ENCODE data around the gene RBM38.
"Not testable (repeated sequence)": the region's sequence is repeated elsewhere in the genome, so short reads cannot be mapped to it uniquely, and the experiment has no call there.

The RBM38 gene

DNA sequence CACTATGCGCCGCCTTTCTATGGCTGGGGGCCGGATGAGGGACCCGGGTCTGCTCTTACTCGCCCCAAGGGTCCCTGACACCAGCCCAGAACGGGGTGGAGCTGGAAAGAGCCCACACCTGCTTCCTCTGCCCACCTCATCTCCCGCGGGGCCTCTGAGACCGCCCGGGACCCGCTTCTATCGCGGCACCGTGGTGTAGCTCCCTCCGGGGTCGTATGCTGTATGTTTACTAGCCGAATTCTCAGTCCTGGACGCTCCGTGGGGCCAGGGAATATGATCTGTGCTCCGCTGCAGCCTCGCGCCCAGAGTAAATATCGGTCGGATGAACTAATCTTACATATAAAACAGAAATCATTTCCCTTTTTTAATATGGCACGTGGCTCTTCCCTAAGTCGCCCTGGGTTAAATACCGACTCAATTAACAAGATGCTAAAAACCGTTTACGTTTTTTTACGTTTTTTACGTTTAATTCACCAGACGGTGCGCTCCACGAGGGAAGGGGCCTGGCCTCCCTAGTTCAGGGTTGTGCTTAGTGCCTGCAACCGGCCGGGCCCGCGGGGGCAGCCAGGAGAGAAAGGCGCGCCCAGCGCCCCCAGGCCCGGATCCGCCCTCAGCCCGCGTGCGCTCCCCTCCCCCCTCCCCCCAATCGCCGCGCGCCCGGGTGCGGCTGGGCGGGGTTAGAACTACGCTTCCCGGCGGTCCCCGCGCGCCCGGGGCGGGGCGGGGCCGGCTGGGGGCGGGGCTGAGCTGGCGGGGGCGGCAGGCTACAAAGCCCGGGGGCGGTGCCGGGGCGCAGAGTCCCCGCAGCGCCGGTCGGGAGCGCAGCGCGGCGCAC is at the start of gene RBM38:
Gene RBM38 (plus strand): TSS at position 793 of the 835 bp plus-strand sequence. CDS start 186 bp downstream, outside the sequence.
- peak; percentile 72 for DNase-seq (ENCODE audit: low read depth)

- no peak for DNase-seq (ENCODE audit: low read depth)
These were observed 49.5 kb upstream of the RBM38 start for GRCh38 chr20:57341663-57342062.

DNA sequence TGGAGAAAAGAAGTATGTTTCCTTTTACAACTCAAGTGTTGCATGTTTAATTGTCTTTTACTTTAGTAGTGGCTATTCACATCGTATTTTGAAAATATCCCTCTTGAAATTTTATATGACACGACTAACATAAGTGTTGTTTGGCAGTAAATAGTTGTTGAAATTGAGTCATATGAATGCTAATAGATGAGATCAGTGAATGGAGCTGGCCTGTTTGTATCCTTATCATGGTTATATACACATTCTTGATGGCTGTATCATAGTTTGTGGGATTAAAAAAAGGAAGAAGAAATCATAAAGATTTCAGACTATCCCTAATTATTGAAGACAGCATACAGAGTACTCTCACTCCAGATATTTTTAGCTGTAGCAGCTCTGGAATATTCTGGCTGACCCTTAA is 48.4 kb upstream of the RBM38 start:
- no peak for DNase-seq (ENCODE audit: low read depth)

- no peak for DNase-seq (ENCODE audit: low read depth)
These were observed 44.7 kb upstream of the RBM38 start for GRCh38 chr20:57346477-57346876.

DNA sequence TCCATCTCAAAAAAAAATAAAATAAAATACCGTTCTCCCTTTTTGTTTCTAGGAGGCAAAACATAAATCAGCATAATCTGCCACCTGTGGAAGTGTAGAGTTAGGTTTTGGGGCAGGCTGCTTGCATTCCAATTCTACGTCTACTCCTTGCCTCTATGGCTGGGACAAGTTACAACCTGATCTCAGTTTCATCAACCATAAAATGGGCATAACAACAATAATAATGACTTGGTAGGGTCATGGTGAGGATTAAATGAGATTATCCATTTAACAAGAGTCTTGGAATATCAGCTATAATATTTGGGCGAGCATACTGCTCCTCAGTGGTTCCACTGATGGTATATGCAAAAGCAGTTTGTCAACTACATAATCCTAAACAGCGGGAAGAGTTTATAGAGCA is 43.8 kb upstream of the RBM38 start:
- DNase-seq (ENCODE audit: low read depth): no peak

DNA sequence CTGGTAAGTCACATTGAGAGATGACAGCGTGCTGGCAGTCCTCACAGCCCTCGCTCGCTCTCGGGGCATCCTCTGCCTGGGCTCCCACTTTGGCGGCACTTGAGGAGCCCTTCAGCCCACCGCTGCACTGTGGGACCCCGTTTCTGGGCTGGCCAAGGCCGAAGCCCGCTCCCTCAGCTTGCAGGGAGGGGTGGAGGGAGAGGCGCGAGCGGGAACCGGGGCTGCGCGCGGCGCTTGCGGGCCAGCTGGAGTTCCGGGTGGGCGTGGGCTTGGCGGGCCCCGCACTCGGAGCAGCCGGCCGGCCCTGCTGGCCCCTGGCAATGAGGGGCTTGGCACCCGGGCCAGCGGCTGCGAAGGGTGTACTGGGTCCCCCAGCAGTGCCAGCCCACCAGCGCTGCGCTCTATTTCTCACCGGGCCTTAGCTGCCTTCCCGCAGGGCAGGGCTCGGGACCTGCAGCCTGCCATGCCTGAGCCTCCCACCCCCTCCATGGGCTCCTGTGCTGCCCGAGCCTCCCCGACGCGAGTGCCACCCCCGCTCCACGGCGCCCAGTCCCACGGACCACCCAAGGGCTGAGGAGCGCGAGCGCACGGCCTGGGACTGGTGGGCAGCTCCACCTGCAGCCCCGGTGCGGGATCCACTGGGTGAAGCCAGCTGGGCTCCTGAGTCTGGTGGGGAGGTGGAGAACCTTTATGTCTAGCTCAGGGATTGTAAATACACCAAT is 42.8 kb upstream of the RBM38 start:
- not testable (repeated sequence) for DNase-seq (ENCODE audit: low read depth)

GRCh38 chr20:57348922-57349574 is 42.1 kb upstream of the RBM38 start:
- not testable (repeated sequence) for DNase-seq (ENCODE audit: low read depth)

- DNase-seq (ENCODE audit: low read depth): no peak
These were observed 41.0 kb upstream of the RBM38 start for GRCh38 chr20:57350081-57350710.

GRCh38 chr20:57350726-57351041 is 40.5 kb upstream of the RBM38 start:
- not testable (repeated sequence) for DNase-seq (ENCODE audit: low read depth)

DNA sequence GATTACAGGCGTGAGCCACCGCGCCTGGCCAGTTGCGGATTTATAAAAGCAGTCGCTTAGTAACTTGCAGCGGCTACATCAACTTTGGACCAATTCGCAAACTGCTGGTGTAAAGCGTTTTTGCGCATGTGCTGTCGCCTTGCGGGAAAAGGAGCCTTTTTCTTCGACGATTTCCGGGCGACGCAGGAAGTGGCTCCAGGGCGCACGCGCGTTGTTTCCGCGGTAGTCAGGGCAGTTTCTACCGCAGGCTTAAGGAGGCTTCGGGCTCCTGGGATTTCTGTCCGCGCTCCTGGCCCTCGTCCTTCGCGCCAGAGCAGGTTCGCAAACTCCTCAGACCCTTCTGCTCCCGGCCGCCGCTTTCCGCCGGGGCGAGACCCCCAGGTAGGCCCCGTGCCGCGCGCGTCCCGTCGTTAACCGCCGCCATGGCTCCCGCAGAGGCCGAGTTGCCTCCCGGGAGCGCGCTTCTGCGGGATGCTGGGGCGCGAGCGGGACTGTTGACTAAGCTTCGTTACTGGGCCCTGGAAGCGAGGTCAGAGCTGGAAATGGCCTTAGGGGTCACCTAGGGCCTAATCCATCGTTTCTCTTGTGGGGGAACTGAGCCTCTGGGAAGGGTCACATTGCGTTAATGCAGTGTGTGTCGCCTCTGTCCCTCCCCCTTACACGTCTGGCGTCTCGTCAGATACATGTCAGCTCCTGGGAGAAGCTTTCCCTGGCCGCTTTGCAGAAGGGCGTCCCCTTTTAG is 40.0 kb upstream of the RBM38 start, which contains the start of gene RAE1:
Gene RAE1 (plus strand): TSS at position 214 of the 742 bp plus-strand sequence. CDS start 2,784 bp downstream, outside the sequence.
- peak; percentile 65 for DNase-seq (ENCODE audit: low read depth)

- no peak for DNase-seq (ENCODE audit: low read depth)
These were observed 38.9 kb upstream of the RBM38 start for GRCh38 chr20:57352305-57352704.

DNA sequence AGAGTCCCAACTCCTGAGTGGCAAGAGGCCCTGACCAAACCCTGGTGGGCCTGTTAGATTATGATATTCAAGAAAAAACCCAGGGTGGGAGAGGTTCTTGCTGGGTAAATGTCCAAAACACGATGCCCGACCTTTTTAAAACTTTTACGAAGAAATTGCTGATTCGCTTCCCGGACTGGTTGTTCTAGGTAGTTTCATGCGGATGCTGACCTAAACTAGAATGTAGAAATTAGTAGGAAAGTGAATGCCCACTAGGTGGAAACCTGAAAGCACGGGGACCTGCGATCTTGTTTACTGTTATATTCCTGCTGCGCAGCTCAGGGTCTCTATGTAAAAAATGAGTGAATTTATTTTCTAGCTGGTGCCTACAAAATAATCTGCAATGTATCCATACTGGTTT is 37.8 kb upstream of the RBM38 start:
- DNase-seq (ENCODE audit: low read depth): no peak

GRCh38 chr20:57361517-57361916 is 29.7 kb upstream of the RBM38 start:
- no peak for DNase-seq (ENCODE audit: low read depth)

- no peak for DNase-seq (ENCODE audit: low read depth)
These were observed 26.7 kb upstream of the RBM38 start for GRCh38 chr20:57364451-57364850.

- DNase-seq (ENCODE audit: low read depth): no peak
These were observed 21.6 kb upstream of the RBM38 start for GRCh38 chr20:57369596-57369995.

GRCh38 chr20:57370316-57370715 is 20.9 kb upstream of the RBM38 start:
- DNase-seq (ENCODE audit: low read depth): no peak

GRCh38 chr20:57371363-57371762 is 19.8 kb upstream of the RBM38 start:
- no peak for DNase-seq (ENCODE audit: low read depth)

DNA sequence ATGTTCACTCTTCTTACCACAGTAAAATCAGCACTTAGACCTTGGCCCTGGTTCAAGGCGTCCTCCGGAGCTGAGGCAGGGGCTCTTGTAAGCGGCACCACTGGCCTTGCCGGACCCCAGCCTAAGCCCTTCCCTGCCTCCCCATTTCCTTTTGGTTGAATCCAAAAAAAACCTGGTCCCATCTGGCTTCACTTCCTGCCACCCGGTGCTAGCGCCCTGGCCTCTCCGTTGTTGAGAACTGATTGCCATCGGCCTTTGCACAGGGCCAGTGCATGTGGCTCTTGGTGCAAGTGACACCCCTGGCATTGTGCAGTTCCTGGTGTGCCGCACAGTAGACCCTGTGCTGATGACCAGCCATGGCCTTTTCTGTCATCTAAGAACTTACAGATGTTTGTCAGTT is 19.0 kb upstream of the RBM38 start:
- no peak for DNase-seq (ENCODE audit: low read depth)

- DNase-seq (ENCODE audit: low read depth): no peak
These were observed 18.4 kb upstream of the RBM38 start for GRCh38 chr20:57372581-57373350.

GRCh38 chr20:57374343-57374930 is 16.8 kb upstream of the RBM38 start:
- DNase-seq (ENCODE audit: low read depth): no peak

Measured in CMK (cell line).